B cell (primary cell): Measurements from ENCODE around the gene NTN1. TPM values are rescaled to one million over a fixed set of nuclear protein-coding genes. Genes with fewer than 3 reads are reported as not detected.

Experiments used
- ATAC-seq: fragments of 200-7000 bp; cut with Tn5 transposase; one replicate; pipeline ENCODE4 v1.10.0; 2021; ENCODE audit warnings: low read depth, mild to moderate bottlenecking, moderate number of reproducible peaks, moderate library complexity
- CTCF ChIA-PET: fragments of 350-600 bp; sonication (Branson Sonifier 250); formaldehyde crosslinking; loops from one replicate; lab custom pipeline; 2021; ENCODE audit warnings: antibody characterized with exemption, inconsistent platforms; lab: Charles Lee
- POLR2A ChIA-PET: fragments of 350-600 bp; sonication (Branson Sonifier 250); formaldehyde crosslinking; loops from one replicate; lab custom pipeline; 2021; ENCODE audit warnings: antibody characterized with exemption; lab: Charles Lee
- DNase-seq: peaks from one replicate; pipeline ENCODE4 v3.0.0; 2013
- H2AFZ ChIP-seq: 2 replicates; pipeline ENCODE4 v1.6.1; 2012; ENCODE audit warnings: mild to moderate bottlenecking, low read depth, low read length; ENCODE audit not compliant: insufficient read depth, poor library complexity, severe bottlenecking
- H3K27ac ChIP-seq, 2 donors: 1 replicate in 1 of 2; 2 replicates in 1 of 2; pipeline ENCODE4 v1.5.1; 2012 to 2013; ENCODE audit warnings: low read length in 2 of 2, mild to moderate bottlenecking in 2 of 2, moderate library complexity in 1 of 2
- H3K27me3 ChIP-seq, 4 experiments: fragments of 200-600 bp in 1 of 4; sonication (generic) in 1 of 4; replicated peaks in 1 of 4; 1 replicate in 2 of 4; 2 replicates in 2 of 4; pipeline versions ENCODE4 v1.6.1 to v1.7.0; 2013 to 2016; ENCODE audit warnings: low read length in 3 of 4, mild to moderate bottlenecking in 2 of 4, mixed read lengths in 1 of 4, moderate library complexity in 1 of 4; ENCODE audit not compliant: insufficient read depth in 4 of 4, control insufficient read depth in 3 of 4; ENCODE audit errors: control extremely low read depth in 1 of 4
- H3K36me3 ChIP-seq, 2 experiments: replicated peaks in 1 of 2; 1 replicate in 1 of 2; 2 replicates in 1 of 2; pipeline versions ENCODE4 v1.6.1 to v1.7.1; 2013; ENCODE audit warnings: low read length in 1 of 2; ENCODE audit not compliant: insufficient read depth in 2 of 2, control insufficient read depth in 1 of 2; ENCODE audit errors: control extremely low read depth in 1 of 2, extremely low read depth in 1 of 2
- H3K4me1 ChIP-seq, 2 donors: fragments of 200-600 bp in 1 of 2; sonication (generic) in 1 of 2; 1 replicate in 1 of 2; 2 replicates in 1 of 2; pipeline versions ENCODE4 v1.5.1 to v1.6.1; 2013 to 2017; ENCODE audit warnings: low read length in 2 of 2; ENCODE audit not compliant: control insufficient read depth in 2 of 2, insufficient read depth in 2 of 2
- H3K4me2 ChIP-seq: replicated peaks from 2 replicates; pipeline ENCODE3; 2012; ENCODE audit warnings: mild to moderate bottlenecking, low read depth, low read length; ENCODE audit not compliant: poor library complexity, severe bottlenecking
- H3K4me3 ChIP-seq, 5 experiments: fragments of 200-600 bp in 1 of 5; sonication (generic) in 1 of 5; 1 replicate in 3 of 5; 2 replicates in 2 of 5; pipeline versions ENCODE4 v1.5.1 to v1.7.0; 2011 to 2016; ENCODE audit warnings: low read length in 4 of 5, mild to moderate bottlenecking in 4 of 5, low read depth in 2 of 5, control low read depth in 1 of 5, moderate library complexity in 1 of 5; ENCODE audit not compliant: insufficient read depth in 1 of 5; ENCODE audit errors: control extremely low read depth in 1 of 5, extremely low read depth in 1 of 5
- H3K79me2 ChIP-seq: fragments of 200-600 bp; sonication (generic); one replicate; pipeline ENCODE4 v1.6.0; 2016; ENCODE audit warnings: low read length; ENCODE audit not compliant: control insufficient read depth, insufficient read depth
- H3K9ac ChIP-seq: fragments of 200-600 bp; sonication (generic); 2 replicates; pipeline ENCODE4 v1.6.1; 2017; ENCODE audit warnings: mild to moderate bottlenecking, low read length, moderate library complexity
- H3K9me3 ChIP-seq, 3 donors: one replicate each; pipeline versions ENCODE4 v1.6.1 to v1.7.1; 2013; ENCODE audit warnings: low read length in 2 of 3; ENCODE audit not compliant: control insufficient read depth in 2 of 3, insufficient read depth in 1 of 3; ENCODE audit errors: control extremely low read depth in 1 of 3
- H4K20me1 ChIP-seq: 2 replicates; pipeline ENCODE4 v1.6.0; 2012; ENCODE audit warnings: mild to moderate bottlenecking, low read length; ENCODE audit not compliant: insufficient read depth, control insufficient read depth, poor library complexity, severe bottlenecking
- H3K27ac Mint-ChIP-seq: one replicate; pipeline ENCODE4 v1.8.0; 2021; ENCODE audit warnings: mixed read lengths
- H3K27me3 Mint-ChIP-seq: one replicate; pipeline ENCODE4 v1.8.0; 2021; ENCODE audit warnings: mixed read lengths
- H3K4me1 Mint-ChIP-seq: one replicate; pipeline ENCODE4 v1.8.0; 2021; ENCODE audit warnings: mixed read lengths
- H3K4me3 Mint-ChIP-seq: one replicate; pipeline ENCODE4 v1.8.0; 2021; ENCODE audit warnings: mixed read lengths
- H3K9me3 Mint-ChIP-seq: one replicate; pipeline ENCODE4 v1.8.0; 2022; ENCODE audit warnings: mixed read lengths; ENCODE audit not compliant: insufficient read depth
- EZH2 ChIP-seq: IDR thresholded peaks from 2 replicates; pipeline ENCODE4 v1.6.1; 2012; ENCODE audit warnings: borderline replicate concordance, low read depth, mild to moderate bottlenecking, moderate library complexity, low read length; ENCODE audit not compliant: insufficient read depth, poor library complexity, severe bottlenecking
- WGBS: methylation state at CpG from one replicate; pipeline ENCODE4 v1.1.5; 2013; ENCODE audit warnings: missing lambda C conversion rate; ENCODE audit not compliant: insufficient coverage; 5-methylcytosine and 5-hydroxymethylcytosine counted together
- intact Hi-C: fragments of 100-400 bp; cut with micrococcal nuclease; formaldehyde crosslinking; loops from one replicate; pipeline ENCODE4 v1.10.0; 2022
- polyA plus RNA-seq: library from polyadenylated mRNA; depleted of rRNA; stranded (reverse); fragments of >200 nt; gene quantifications from 2 replicates; pipeline ENCODE4 v1.2.3, GENCODE V29; 2012
- total RNA-seq, 2 donors: library from RNA; stranded (reverse); fragments of 120-200 nt in 1 of 2; gene quantifications; 1 replicate in 1 of 2; 2 replicates in 1 of 2; pipeline versions ENCODE4 v1.2.3 to v1.2.4, GENCODE V29; 2013 to 2022
- TF ChIP-seq, protein P1 (sequence below): fragments of 200-600 bp; IDR thresholded peaks from one replicate; pipeline ENCODE4 v1.8.0; 2022; ENCODE audit warnings: antibody characterized with exemption, mild to moderate bottlenecking

NTN1 gene
- total and polyA plus RNA-seq, 2 donors (not counting 1 experiment from before 2014, with no cell fraction given) = 0.10 to 0.25 TPM

DNA sequence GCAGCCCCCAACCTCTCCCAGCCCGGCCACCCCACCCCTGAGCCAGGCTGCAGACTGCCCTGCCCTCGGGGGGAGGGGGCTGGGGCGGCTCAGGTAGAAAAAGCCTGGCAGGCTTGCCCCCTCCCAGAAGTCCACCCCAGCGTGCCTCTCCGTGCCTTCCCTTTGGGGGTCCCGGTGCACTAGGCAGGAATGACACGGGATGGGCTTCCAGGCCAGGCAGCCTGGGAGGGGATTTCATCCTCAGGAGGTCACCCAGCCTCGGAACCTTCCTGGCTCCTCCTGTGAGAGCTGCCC is 185.0 kb downstream of the NTN1 start:
- ATAC-seq (no peak), DNase-seq (no peak)
- no peak overlapping the region for H3K4me2 ChIP-seq
- no peaks in the 10 kb centered on the region for H3K79me2 ChIP-seq
- CTCF ChIA-PET = no interaction called here
- peaks cover 24 to 29% of the 10 kb centered on the region in 2 donors for H3K4me1 ChIP-seq
- H3K27me3 Mint-ChIP-seq = no peaks in the 10 kb centered on the region
- no peaks in the 10 kb centered on the region for H4K20me1 ChIP-seq
- intact Hi-C loops = no loop called here
- H3K27me3 ChIP-seq = no peaks in the 10 kb centered on the region
- 83% methylated on average over 7 of the region's 8 CpGs for WGBS
- H3K9me3 ChIP-seq = no peaks in the 10 kb centered on the region
- H3K36me3 ChIP-seq = no peaks in the 10 kb centered on the region
- peaks cover 32% of the 10 kb centered on the region for H3K4me1 Mint-ChIP-seq
- POLR2A ChIA-PET = no interaction called here
- no peak overlapping the region for H3K4me3 Mint-ChIP-seq
- no peak overlapping the region for H3K27ac Mint-ChIP-seq
- no peaks in the 10 kb centered on the region for H3K9me3 Mint-ChIP-seq
- no peak for TF ChIP-seq EZH2
- TF ChIP-seq, protein P1, sequence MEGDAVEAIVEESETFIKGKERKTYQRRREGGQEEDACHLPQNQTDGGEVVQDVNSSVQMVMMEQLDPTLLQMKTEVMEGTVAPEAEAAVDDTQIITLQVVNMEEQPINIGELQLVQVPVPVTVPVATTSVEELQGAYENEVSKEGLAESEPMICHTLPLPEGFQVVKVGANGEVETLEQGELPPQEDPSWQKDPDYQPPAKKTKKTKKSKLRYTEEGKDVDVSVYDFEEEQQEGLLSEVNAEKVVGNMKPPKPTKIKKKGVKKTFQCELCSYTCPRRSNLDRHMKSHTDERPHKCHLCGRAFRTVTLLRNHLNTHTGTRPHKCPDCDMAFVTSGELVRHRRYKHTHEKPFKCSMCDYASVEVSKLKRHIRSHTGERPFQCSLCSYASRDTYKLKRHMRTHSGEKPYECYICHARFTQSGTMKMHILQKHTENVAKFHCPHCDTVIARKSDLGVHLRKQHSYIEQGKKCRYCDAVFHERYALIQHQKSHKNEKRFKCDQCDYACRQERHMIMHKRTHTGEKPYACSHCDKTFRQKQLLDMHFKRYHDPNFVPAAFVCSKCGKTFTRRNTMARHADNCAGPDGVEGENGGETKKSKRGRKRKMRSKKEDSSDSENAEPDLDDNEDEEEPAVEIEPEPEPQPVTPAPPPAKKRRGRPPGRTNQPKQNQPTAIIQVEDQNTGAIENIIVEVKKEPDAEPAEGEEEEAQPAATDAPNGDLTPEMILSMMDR = no peak
- no peak overlapping the region for H2AFZ ChIP-seq
- no peak overlapping the region for H3K9ac ChIP-seq
- H3K27ac ChIP-seq = no peak overlapping the region
- no peak overlapping the region for H3K4me3 ChIP-seq

DNA sequence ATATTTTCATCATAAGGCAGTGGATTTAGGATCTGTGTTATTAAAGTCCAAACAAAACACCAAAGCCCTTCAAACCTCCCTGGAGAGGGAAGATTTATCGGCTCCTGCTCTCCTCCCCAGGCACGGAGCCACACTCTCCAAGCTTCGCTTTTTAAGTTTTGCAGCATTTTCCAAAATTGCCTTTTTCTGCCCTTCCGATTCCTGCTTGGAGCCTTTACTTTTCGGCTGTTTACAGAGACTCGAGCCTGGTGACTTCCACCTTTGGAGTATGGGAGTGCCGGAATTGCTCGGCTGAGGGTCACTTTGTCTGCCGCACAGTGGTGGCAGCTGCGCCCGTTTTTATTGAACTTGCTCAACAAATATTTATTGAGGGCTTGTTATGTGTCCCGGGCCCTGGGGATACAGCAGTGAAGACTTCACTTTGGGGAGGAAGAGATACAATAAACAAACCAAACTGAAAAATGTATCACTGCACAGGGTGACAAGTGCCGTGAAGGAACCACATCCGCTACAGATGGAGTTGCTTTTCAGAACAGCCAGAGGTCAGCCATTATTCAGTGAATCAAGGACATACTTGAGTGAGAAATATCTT is 185.5 kb downstream of the NTN1 start:
- peaks cover 29% of the 10 kb centered on the region for H3K4me1 Mint-ChIP-seq
- H3K4me3 Mint-ChIP-seq = no peak overlapping the region
- Histone ChIP-seq H3K4me2 (no peak overlapping the region), H4K20me1 (no peaks in the 10 kb centered on the region), H3K79me2 (no peaks in the 10 kb centered on the region), H3K9ac (no peak overlapping the region), H3K27ac (no peak overlapping the region), H3K9me3 (no peaks in the 10 kb centered on the region), H3K4me1 (peaks cover 21 to 26% of the 10 kb centered on the region in 2 donors), H3K4me3 (no peak overlapping the region), H3K36me3 (no peaks in the 10 kb centered on the region), H2AFZ (no peak overlapping the region), H3K27me3 (no peaks in the 10 kb centered on the region)
- WGBS = 95% methylated on average over 7 of the region's 14 CpGs
- no peak for ATAC-seq
- ChIA-PET CTCF (no interaction called here), POLR2A (no interaction called here)
- H3K27ac Mint-ChIP-seq = no peak overlapping the region
- TF ChIP-seq, protein P1 = no peak
- TF ChIP-seq EZH2 = no peak
- DNase-seq = no peak
- intact Hi-C loops = no loop called here
- no peaks in the 10 kb centered on the region for H3K27me3 Mint-ChIP-seq
- no peaks in the 10 kb centered on the region for H3K9me3 Mint-ChIP-seq
